Measurements from ENCODE around the gene MYH13.

Gene MYH13

GRCh38 chr17:10403589-10403988, 30.8 kb upstream of the MYH13 start:
- no peak for TF ChIP-seq CTCF (IDR thresholded peaks at IDR 0.05; ENCODE audit: low read depth, low read length, missing control alignments)
- Histone ChIP-seq H3K27me3 (replicated peaks) (no peaks in the 10 kb centered on the region), H3K36me3 (replicated peaks) (no peaks in the 10 kb centered on the region), H3K27ac (no peak overlapping the region), H3K4me3 (ENCODE audit: low read depth, low read length) (no peak overlapping the region)
- DNase-seq = no peak
- in situ Hi-C loops (cut with HindIII; ENCODE audit: low pct_ligation_motif_present, low sequenced_read_pairs) = no loop called here

DNA sequence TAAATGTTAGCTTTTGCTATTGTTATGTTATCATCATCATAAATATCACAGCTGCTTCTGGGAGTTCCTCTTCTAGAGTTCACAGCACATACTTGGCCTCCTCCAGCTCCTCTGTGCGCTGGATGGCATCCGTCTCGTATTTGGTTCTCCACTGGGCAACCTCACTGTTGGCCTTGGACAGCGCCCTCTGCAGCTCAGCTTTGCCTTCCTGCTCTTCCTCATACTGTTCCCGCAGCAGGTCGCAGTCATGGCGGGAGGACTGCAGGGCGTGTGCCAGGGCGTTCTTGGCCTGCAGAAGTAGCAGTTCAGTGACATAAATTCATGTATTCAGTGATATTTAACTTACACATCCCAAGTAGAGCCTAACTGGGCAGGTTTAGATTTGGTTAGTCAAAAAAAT, 25.5 kb upstream of the MYH13 start:
- TF ChIP-seq CTCF (IDR thresholded peaks at IDR 0.05; ENCODE audit: low read depth, low read length, missing control alignments) = no peak
- Histone ChIP-seq H3K36me3 (replicated peaks) (no peaks in the 10 kb centered on the region), H3K4me3 (ENCODE audit: low read depth, low read length) (no peak overlapping the region), H3K27me3 (replicated peaks) (no peaks in the 10 kb centered on the region), H3K27ac (no peak overlapping the region)
- in situ Hi-C loops (cut with HindIII; ENCODE audit: low pct_ligation_motif_present, low sequenced_read_pairs) = no loop called here
- no peak for DNase-seq

DNA sequence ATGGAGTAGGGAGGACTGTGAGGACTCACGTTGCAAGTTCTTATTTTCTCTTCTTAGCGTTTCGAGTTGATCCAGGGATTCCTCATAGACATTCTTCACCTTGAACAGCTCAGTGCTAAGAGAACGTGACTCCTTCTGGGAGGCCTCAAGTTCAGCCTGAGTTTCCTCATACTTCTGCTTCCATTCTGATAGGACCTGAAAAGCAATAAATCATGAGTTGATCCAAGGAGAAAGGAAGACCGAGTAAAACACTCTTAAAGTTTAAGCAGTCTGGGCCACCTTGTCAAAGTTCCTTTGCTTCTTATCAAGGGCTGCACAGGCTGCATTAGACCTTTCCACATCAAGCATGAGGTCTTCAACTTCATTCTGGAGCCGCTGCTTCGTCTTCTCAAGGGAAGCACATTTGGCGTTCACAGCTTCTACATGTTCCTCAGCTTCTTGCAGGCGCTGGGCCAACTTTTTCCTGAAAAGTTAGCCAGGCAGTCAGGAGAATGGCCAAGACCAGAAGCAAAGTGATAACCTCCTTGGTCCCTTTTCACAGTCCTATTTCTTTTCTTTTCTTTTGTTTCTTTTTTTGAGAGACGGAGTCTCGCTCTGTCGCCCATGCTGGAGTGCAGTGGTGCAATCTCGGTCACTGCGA, 23.8 kb upstream of the MYH13 start:
- in situ Hi-C loops (cut with HindIII; ENCODE audit: low pct_ligation_motif_present, low sequenced_read_pairs) = no loop called here
- Histone ChIP-seq H3K27me3 (replicated peaks) (no peaks in the 10 kb centered on the region), H3K27ac (no peak overlapping the region), H3K4me3 (ENCODE audit: low read depth, low read length) (no peak overlapping the region), H3K36me3 (replicated peaks) (no peaks in the 10 kb centered on the region)
- DNase-seq = no peak
- TF ChIP-seq CTCF (IDR thresholded peaks at IDR 0.05; ENCODE audit: low read depth, low read length, missing control alignments) = no peak

GRCh38 chr17:10394201-10394887, 21.5 kb upstream of the MYH13 start:
- Histone ChIP-seq H3K4me3 (ENCODE audit: low read depth, low read length) (no peak overlapping the region), H3K27me3 (replicated peaks) (no peaks in the 10 kb centered on the region), H3K27ac (no peak overlapping the region), H3K36me3 (replicated peaks) (no peaks in the 10 kb centered on the region)
- in situ Hi-C loops (cut with HindIII; ENCODE audit: low pct_ligation_motif_present, low sequenced_read_pairs) = no loop called here
- no peak for DNase-seq
- no peak for TF ChIP-seq CTCF (IDR thresholded peaks at IDR 0.05; ENCODE audit: low read depth, low read length, missing control alignments)

- DNase-seq = no peak
- no peak for TF ChIP-seq CTCF (IDR thresholded peaks at IDR 0.05; ENCODE audit: low read depth, low read length, missing control alignments)
These were observed 20.1 kb upstream of the MYH13 start for GRCh38 chr17:10392880-10393279.

More at GRCh38 chr17:10392880-10393279, 20.1 kb upstream of the MYH13 start:
- Histone ChIP-seq H3K36me3 (replicated peaks) (no peaks in the 10 kb centered on the region), H3K27me3 (replicated peaks) (no peaks in the 10 kb centered on the region), H3K27ac (no peak overlapping the region), H3K4me3 (ENCODE audit: low read depth, low read length) (no peak overlapping the region)
- in situ Hi-C loops (cut with HindIII; ENCODE audit: low pct_ligation_motif_present, low sequenced_read_pairs) = no loop called here
